Stimulated activated CD8-positive, alpha-beta memory T cell treated with anti-CD3 and anti-CD28 coated beads, Interleukin-12 subunit alpha, Interleukin-12 subunit beta, amount 100 ng/mL, for 24 hours (primary cell): Measurements from ENCODE around the gene GMDS.

Experiments used
- DNase-seq: peaks from one replicate; pipeline ENCODE4 v3.0.0-alpha.2; 2020; ENCODE audit errors: extremely low read depth

Gene GMDS

DNA sequence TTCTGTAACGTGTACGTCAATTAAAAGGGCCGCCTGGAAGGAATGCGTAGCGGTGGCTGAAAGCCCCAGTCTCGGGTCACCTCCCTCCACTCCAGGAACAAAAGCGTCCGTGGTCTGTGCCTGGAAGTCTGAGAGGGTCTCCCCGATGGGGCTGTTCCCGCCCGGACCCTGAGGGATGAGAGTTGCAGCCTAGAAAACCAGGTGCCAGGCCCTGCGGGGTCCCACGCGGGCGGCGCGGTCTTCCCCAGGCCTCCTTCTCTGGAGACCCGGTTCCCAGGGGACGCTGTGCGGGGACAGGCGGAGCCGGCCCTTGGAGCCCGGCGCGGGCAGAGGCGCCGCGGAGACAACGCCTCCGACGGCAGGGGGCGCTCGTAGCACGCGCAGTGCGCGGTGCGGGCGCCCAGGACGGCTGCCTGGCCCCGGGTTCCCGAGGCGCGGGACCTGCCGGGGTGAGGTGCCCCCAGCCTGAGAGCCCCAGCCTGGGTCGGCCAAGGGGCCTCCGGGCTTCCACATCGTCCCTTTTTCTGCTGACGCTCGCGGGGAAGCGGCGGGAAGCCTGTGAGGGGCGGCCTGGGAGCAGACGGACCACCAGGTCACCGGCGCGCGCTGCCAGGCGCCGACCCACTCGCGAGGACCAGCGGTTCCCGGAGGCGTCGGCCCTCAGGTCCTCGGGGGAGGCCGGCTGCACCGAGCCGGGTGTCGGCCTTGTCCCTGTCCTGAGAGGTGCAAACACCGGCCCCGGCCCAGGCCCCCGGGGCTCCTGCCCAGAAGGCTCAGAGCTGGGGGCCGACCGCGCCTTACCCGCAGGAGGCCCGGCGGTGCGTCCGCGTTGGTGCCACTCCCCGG is 641.0 kb downstream of the GMDS start:
- no peak for DNase-seq

DNA sequence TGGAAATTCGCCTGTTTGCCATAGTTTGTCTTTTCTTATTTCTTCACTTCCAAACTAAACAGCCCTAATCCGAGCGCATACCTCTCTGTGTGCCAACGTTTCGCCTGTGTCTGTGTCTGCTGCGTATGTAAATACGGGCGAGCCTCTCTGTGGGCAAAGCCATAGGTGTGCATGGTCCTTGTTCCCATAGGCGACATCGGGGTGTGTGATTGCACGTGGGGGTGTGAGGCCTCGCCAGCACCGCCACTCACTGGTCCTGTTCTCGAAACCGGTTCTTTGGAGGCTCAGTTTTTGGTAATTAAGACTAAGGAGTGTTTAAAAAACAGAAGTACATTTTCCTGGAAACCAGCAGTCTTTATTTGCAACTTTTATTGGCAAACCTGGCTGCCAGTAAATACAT is 641.7 kb downstream of the GMDS start:
- no peak for DNase-seq

DNA sequence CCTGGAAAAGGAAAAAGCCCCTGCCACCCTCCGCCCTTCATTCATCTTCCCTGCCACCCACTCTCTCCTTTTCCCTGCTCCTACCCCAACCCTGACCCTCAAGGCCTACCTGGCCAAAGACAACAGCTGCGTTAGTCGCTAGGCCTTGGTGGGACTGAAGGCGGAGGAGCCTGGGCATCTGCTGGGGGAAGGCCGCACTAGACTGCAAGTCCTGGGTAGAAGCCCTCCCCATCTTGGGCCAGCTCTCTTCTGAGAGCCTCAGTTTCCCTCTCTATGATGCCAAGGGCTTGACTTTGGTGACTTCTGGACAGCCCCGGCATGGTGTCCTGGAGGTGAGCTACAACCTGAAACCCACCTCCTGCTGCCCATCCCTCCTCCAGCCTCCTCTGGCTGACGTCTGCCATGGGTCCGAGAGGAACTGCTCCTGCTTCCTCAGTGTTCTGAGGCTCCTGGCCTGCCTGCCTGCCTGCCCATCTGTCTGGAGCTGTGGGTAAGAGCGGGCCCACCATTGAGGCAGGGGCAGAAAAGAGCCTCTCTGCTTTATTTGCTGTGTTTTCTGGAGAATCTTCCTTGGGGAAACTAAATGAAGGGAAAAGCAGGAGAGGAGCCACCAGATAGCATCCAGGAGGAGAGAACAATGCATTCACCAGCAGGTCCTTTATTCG is 643.2 kb downstream of the GMDS start:
- no peak for DNase-seq

DNA sequence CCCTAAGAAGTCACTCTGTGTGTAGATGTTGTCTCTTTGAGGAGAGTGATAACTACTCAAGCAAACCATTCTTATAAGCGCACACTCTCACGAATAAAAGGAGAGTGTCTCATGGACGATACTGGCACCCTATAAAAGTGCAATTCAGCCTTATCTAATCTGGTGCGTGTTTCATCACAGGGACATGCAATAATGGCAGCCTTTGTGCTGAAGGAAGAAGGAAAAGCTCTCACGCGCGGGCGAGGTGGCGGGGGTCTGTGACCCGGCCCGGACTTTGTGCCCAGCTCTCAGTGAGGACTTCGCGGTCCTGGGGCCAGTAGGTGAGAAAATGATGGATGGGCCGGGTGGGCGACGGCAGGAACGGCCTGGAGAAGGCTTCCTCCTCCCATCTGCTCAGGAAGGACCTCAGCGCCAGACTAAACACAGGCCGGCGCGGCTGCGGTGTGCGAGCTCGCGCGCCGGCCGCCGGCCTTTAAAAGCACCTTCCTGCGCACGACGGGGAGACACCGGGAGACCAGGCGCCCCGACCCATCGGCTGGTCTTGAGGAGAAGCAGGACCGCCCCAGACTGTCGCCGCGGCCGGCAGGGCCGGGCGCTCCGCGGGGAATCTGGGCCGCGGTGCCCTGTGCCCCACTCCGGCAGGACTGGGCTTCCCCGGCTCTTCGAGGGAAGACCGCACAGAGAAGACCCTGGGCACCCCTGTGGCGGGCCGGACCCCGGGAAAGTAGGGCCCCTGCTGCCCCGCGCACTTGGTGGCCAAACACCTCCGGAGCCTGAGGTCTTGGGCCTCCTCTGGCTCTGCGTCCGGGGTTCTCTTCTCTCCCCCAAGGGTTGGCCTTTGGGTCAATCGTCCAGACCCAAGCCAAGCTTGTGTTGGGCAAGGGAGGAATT is 644.0 kb downstream of the GMDS start:
- no peak for DNase-seq

DNA sequence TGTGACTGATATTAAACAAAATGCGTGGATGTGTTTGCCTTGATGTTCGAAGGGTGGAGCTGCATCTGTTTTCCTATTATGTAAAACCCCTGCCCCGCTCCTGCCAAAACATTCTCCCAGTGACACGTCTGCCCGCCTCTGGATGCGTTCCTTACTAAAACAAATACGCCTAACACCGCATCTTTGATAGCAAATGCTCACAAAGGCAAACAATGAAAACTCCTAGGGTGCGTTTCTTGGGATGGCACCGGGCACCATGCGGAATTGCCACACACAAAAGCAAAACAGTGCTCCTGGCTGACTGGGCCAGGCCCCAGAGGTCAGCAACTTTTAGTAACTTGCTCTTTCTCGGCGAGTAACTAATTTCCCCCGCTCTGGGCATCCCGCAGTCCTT is 644.6 kb downstream of the GMDS start:
- no peak for DNase-seq

DNA sequence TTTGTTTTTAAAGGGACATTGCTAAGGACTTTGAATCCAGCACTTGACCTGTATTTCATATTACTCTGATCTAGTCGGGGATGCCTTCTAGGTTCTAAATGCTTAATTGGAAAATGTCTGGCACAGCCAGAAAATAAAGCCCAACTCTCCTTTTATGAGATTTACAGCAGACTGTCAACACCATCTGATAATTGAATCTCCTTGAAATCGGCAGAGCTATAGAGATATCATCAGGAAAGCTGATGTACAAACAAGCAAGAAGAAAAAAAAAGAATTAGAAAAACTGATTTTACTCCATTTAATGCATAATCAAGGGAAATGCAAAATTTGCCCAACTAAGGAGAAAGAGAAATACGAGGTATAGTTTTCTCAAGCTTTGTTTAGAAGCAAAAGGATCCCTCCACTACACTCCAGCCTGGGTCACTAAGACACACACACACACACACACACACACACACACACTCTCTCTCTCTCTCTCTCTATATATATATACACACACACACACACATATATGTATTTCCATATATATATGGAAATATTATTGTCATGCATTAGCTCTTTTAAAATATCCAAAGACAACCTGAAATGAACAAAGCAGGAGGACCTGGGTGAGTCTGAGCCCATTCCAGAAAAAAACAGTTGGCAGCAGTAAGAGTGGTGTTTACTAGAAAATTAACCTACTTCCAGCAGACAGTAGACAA is 645.2 kb downstream of the GMDS start:
- no peak for DNase-seq

DNA sequence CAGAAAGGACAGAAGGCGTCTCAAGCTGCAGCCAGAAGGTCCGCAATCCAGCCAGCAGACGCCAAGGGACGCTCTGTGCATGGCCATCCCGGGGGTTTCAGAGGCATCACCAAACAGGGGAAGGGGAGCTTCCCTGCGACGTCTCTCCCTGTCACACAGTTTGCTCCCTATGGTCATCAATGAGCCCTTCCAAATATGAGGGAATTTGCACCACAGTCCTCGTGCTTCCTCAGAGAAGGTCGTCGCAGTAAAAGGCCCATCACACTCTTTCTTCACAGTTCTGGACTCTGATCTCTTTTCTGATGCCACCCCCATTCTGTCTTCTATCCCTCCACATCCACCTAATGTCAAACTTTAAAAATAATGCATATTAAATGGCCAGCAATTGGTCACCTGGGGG is 645.9 kb downstream of the GMDS start:
- DNase-seq, result no peak

DNA sequence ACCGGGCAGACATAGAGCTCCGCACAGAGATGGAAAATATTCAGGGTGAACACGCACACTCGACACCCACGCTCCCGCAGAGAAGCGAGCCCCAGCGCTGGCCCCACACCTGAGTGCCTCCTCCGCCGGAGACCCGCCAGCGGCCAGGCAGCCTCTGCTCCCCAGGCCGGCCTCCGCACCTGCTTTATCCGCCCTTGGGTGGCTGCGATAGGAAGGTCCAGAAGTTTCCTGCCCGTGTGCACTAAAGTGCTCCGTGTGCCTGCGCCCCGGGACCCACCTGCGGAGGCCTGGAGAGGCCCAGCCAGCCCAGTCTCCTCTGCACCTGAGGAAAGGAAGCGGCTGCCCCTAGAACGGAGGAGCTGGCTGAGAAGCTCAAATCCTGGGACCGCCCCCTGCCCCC is 646.5 kb downstream of the GMDS start:
- DNase-seq, result no peak

DNA sequence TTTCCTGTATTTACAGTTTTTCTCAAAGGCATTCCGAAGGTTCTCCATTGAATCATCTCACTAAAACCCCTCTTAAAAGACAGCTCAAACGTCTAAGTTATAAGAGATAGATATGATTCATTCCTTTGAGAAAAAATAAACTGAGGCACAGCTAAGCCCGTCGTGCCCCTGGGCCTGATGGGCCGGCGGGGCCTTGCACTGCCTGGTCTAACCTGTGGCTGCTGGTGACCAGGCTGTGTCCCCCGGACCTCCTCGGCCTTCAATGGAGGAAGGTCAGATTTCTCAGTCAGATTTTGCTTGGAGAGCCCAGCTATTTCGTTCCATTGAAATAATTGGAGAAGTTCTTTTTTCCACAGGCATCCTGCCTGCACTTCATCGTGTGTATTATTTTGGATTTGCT is 647.0 kb downstream of the GMDS start:
- no peak for DNase-seq

DNA sequence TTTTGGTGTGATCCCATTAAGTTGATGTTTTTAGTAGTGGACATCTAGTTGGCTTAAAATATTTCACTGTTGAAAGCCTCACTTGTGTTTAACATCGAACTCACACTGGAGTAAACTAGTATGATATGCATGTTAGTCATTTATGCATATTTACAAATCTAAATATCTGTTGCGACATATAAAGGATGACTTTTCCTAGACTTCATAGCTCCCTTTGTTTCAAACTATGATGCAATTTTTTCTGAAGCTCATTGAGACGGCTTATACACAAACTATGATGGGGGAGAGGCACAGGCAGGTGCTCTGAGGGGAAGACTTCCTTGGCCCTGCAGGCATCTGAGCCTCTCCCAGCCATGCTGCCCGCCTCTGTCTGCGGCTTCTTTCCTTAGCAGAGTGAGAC is 647.5 kb downstream of the GMDS start:
- DNase-seq, result no peak

DNA sequence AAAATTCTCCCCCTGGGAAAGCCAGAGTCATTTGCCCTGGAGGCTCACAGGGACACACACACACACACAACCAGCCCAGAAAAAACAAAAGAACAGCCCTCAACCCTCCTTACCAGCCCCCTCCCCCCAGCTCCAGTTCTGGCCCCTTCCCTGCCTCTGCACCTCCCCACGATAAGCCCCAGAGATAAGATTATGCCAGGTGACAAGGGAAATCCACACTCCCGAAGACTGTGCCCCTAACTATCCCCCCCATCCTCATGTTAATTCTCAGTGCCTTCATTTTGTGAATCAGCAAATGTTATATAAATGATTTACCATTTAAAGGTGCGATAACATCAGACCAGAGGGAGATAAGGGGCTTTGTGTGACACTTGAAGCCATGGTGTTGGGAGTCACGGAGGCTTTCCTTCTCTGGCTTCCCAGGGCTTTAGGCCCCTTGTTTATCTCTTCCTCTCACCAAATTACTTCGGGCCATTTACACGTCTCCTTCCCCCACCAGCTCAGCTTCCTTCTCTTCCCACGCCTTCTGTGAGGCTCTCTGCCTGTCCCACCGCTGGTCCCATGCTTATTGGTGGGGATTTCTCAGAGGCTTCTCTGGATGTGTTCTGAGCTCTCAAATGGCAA is 648.2 kb downstream of the GMDS start:
- no peak for DNase-seq

DNA sequence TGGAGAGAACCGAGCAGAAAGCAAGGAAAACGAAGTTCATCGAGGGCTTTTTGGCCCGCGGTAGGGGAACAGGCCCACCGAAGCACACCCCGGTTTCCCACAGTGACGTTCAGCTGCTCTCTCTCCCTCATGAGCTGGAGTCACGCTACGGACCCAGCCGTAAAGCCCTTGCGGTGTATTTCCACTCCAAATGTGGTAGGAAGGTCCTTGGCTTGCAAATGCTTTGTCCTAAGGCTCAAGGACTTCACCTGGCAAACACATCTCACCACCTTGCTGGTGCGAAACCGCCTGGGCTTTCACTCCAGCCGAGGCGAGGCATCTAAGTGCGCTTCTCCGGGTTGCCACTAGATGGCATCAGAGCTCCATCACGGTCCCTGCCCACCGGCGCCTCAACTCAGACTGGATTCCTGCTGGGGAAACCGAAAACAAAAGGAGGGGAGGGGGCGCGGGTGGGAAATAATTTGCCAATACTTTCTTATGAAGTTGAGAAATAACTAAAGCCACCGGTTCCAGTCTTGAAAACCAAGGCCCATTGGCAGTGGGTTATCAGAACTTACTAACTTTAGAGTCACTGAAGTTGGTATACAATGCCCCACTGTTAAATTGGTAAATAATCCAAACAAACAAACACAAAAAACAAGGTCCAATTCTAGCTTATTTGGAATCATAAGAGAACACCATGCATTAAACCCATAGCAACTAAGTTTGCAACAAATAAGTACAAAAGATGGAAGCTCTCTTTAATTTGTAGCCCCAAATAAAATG is 649.1 kb downstream of the GMDS start:
- DNase-seq, result no peak

DNA sequence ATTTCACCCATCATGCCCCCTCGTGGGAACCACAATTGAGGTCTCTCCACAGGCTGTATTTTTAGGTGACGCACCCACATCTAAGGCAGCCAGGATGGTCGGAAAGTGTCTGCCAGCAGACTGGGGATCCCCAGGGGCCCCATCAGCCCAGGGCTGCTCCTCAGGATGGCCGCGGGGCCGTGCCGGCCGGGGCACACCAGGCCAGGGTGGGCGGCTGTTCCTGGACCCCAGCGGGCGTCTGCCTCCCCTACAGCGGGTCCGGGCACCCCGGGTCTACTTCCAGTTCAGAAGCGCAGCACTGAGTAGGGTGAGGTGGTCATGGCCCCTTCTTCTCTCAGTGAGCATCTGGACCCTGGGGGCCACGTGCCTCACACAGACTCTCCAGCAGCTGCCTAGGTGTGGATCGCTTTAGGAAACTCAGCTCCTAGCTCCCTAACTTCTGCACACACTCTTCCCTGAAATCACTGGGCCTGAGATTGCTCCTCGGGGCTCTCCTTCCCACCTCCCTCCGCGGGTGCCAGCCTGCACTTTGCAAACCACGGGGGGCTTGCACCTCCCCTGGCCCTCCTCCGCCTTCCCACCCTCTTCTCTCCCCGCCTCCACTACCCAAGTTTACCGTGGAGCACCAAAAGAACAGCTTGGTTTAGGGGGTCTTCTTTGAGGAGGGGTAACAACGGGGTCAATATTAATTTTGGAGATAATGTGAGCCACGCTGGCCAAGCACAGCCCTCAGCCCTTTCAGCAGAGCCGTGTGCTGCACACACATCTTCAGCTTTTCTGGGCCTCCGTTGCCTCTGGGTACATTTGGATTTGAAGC is 649.9 kb downstream of the GMDS start:
- DNase-seq, result no peak

DNA sequence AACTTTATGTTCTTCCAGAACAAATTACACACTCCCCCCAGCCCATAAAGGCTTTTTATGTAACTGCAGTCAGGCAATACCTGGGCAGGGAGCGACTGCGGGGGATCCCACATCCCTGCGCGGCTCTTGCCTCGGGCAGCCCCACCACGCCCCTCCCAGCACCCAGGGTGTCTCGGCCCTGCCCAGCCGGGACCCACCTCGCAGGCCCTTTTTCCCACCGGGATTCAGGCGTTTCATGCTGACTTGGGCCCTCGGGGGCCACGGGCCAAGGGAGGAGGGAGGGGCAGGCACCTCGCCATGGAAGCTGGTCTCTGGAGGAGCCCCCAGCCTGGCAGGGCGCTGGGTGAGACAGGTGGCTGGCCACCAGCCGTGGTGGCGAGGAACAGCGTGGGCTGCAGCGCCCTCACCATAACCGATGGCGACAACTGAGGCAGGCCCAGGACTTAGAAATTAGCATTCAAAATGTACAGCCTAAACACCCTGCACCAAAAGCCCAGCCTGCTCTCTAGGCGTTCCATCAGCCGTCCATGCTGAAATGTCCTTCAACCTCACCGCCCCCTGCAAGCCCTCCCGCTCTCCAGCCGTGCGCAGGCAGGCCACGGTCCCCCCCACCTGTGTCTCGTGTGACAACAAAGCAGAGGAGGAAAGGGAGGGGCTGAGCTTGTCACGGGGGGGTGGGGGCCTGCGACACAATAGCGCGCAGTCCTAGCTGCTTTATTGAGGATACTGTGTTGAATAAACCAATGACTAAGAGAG is 650.8 kb downstream of the GMDS start:
- no peak for DNase-seq

DNA sequence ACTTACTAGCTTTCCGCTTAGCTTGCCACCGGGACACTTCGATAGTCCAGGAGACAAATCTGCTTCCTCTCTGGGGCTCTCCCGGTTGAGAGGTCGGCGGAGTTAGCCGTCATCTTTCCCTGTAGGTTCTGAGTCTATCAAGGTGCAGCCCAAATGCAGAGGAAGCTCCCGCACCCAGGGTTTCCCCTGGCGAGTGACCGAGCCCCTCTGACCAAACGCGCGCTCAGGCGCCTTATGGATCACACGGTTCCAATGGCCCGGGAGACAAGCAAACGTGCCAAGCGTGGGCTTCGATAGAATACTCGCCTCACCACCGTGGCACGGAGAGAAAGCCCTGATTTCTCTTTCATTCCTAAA is 651.5 kb downstream of the GMDS start:
- no peak for DNase-seq

DNA sequence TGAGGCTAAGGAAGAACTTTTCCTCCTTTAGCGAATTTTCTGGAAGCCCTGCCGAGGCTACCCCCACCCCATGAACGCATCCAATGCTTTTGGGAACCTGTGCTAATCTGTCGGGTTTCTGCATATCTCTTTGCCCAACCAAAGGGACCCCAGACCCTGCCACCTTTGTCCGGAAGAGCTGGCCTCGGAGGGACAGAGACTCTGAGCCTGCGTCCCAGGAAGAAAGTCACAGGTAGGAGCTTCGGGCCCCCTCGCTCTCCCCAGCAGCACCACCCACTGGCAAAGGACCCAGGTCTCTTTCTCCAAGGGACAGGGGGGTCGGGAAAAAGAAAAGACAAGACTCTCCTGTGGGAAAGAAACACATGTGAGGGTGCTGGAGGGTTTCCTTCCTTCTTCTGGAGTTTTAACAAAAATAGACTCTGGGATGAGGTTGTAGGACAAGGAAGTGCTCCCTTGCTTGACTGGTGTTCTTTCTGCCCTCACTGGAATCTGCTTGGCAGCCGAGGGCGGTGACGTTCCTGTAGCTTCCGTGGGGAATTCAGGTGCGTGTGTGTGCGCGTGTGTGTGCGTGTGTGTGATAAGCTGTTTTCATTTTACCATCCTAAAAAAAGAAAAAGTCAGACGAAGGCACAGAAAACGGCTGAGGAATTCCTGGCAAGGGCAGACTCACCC is 652.0 kb downstream of the GMDS start:
- DNase-seq, result no peak

DNA sequence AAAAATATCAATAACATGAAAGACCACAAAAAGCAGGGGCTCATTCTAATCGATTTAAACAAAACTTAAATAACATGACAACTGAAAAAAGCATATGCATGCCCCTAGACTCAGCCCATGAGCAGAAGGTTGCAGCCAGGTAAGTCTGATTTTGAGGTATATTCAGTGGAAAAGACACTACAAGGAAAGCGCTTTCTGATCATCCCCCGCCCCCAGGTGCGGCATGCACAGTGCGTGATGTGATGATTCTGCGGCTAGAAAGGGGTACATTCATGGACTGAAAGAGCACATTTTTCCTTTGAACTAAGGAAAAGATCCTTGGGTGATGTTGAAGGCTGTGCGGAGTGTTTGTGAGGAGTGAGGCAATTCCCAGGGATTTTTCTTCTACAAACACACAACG is 652.6 kb downstream of the GMDS start:
- DNase-seq, result no peak

DNA sequence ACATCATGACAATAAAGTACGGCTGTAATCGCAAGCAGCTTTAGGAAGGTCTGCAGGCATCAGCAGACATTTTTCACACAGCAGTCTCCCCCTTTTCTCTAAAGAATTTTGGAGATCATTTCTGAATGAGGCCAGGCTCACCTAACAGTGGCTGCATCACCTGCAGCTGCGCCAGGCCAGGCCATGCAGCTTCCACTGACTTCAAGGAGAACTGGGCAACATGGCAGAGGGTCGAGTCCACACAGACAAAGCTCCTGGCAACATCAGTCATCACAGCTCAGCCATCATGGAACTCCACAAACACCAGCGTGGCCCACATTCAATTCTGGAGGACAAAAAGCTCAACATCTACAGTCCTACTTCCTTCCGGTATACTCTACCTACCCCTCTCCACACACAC is 653.5 kb downstream of the GMDS start:
- no peak for DNase-seq

DNA sequence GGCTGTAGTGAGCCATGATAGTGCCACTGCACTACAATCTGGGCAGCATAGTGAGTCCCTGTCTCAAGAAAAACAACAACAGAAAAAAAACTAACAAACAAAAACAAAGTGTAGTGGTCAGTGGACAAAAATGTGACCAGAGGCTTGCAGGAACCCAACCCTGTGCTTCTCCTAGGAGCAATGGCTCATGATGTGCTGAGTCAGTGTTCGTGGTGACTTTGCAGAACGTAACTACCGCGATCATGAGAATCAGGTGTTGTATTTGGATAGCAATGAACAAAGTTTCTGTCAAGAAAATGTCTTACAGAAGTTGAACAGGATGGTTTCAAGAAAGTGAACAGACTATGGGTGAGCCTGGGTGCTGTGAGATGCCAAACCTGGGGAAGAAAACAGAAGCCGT is 654.2 kb downstream of the GMDS start:
- DNase-seq, result no peak
